Measurements from ENCODE around the gene DENND1A. TPM values are rescaled to one million over a fixed set of nuclear protein-coding genes. Genes with fewer than 3 reads are reported as not detected.

The DENND1A gene
- total and polyA plus RNA-seq, 4 donors, result 7.9 to 22.0 (median 13.9) TPM

GRCh38 chr9:123344192-123344949 lies 585.6 kb downstream of the DENND1A start:
- WGBS, result 95% methylated on average over 9 of the region's 9 CpGs
- H3K9ac ChIP-seq (ENCODE audit: low read depth in 1 of 2, low read length in 2 of 2), result no peak overlapping the region
- H3K9me3 ChIP-seq (ENCODE audit: control insufficient read depth in 4 of 4, low read length in 3 of 4), result no peaks in the 10 kb centered on the region
- H3K4me1 ChIP-seq (ENCODE audit: control insufficient read depth in 4 of 4, insufficient read depth in 4 of 4, low read length in 3 of 4), result no peaks in the 10 kb centered on the region
- TF ChIP-seq JUND (IDR thresholded peaks at IDR 0.05) (no peak), NR2F2 (IDR thresholded peaks at IDR 0.05) (no peak), FOXA1 (IDR thresholded peaks at IDR 0.05) (no peak), YY1 (IDR thresholded peaks at IDR 0.05) (no peak), SP1 (IDR thresholded peaks at IDR 0.05) (no peak), FOXA2 (IDR thresholded peaks at IDR 0.05) (no peak), RAD21 (IDR thresholded peaks at IDR 0.05) (no peak), ATF3 (IDR thresholded peaks at IDR 0.05) (no peak), TAF1 (conservative IDR thresholded peaks at IDR 0.05) (no peak), HNF4A (conservative IDR thresholded peaks at IDR 0.05) (no peak)
- TF ChIP-seq, protein P1, sequence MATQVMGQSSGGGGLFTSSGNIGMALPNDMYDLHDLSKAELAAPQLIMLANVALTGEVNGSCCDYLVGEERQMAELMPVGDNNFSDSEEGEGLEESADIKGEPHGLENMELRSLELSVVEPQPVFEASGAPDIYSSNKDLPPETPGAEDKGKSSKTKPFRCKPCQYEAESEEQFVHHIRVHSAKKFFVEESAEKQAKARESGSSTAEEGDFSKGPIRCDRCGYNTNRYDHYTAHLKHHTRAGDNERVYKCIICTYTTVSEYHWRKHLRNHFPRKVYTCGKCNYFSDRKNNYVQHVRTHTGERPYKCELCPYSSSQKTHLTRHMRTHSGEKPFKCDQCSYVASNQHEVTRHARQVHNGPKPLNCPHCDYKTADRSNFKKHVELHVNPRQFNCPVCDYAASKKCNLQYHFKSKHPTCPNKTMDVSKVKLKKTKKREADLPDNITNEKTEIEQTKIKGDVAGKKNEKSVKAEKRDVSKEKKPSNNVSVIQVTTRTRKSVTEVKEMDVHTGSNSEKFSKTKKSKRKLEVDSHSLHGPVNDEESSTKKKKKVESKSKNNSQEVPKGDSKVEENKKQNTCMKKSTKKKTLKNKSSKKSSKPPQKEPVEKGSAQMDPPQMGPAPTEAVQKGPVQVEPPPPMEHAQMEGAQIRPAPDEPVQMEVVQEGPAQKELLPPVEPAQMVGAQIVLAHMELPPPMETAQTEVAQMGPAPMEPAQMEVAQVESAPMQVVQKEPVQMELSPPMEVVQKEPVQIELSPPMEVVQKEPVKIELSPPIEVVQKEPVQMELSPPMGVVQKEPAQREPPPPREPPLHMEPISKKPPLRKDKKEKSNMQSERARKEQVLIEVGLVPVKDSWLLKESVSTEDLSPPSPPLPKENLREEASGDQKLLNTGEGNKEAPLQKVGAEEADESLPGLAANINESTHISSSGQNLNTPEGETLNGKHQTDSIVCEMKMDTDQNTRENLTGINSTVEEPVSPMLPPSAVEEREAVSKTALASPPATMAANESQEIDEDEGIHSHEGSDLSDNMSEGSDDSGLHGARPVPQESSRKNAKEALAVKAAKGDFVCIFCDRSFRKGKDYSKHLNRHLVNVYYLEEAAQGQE (IDR thresholded peaks at IDR 0.05), result no peak
- H3K27me3 ChIP-seq (ENCODE audit: control insufficient read depth in 4 of 4, insufficient read depth in 4 of 4, low read length in 3 of 4), result no peaks in the 10 kb centered on the region
- H3K27ac ChIP-seq (ENCODE audit: low read depth in 1 of 2, low read length in 2 of 2), result no peak overlapping the region
- no peak overlapping the region for H3K4me3 ChIP-seq (ENCODE audit: low read depth in 1 of 3, low read length in 3 of 3)
- no peaks in the 10 kb centered on the region for H3K36me3 ChIP-seq (ENCODE audit: control insufficient read depth in 4 of 4, insufficient read depth in 3 of 4, low read depth in 1 of 4, low read length in 3 of 4)
- DNase-seq (ENCODE audit: low spot score), result no peak

- no peak overlapping the region for H3K4me3 ChIP-seq (ENCODE audit: low read depth in 1 of 3, low read length in 3 of 3)
- DNase-seq (ENCODE audit: low spot score), result no peak
- TF ChIP-seq GABPA (IDR thresholded peaks at IDR 0.05 in 1 of 2, conservative IDR thresholded peaks at IDR 0.05 in 1 of 2) (no peak), YY1 (IDR thresholded peaks at IDR 0.05) (no peak), FOXA2 (IDR thresholded peaks at IDR 0.05) (no peak), NR2F2 (IDR thresholded peaks at IDR 0.05) (no peak), JUND (IDR thresholded peaks at IDR 0.05) (no peak), ATF3 (IDR thresholded peaks at IDR 0.05) (no peak)
- no peak overlapping the region for H3K27ac ChIP-seq (ENCODE audit: low read depth in 1 of 2, low read length in 2 of 2)
- no peaks in the 10 kb centered on the region for H3K27me3 ChIP-seq (ENCODE audit: control insufficient read depth in 4 of 4, insufficient read depth in 4 of 4, low read length in 3 of 4)
- 77% methylated on average over 13 of the region's 13 CpGs for WGBS
- no peaks in the 10 kb centered on the region for H3K4me1 ChIP-seq (ENCODE audit: control insufficient read depth in 4 of 4, insufficient read depth in 4 of 4, low read length in 3 of 4)
- H3K36me3 ChIP-seq (ENCODE audit: control insufficient read depth in 4 of 4, insufficient read depth in 3 of 4, low read depth in 1 of 4, low read length in 3 of 4), result no peaks in the 10 kb centered on the region
- no peaks in the 10 kb centered on the region for H3K9me3 ChIP-seq (ENCODE audit: control insufficient read depth in 4 of 4, low read length in 3 of 4)
- H3K9ac ChIP-seq (ENCODE audit: low read depth in 1 of 2, low read length in 2 of 2), result no peak overlapping the region
Observed at GRCh38 chr9:123343443-123344191, 586.3 kb downstream of the DENND1A start.

- Histone ChIP-seq H3K27ac (ENCODE audit: low read depth in 1 of 2, low read length in 2 of 2) (no peak overlapping the region), H3K4me1 (ENCODE audit: control insufficient read depth in 4 of 4, insufficient read depth in 4 of 4, low read length in 3 of 4) (no peaks in the 10 kb centered on the region), H3K27me3 (ENCODE audit: control insufficient read depth in 4 of 4, insufficient read depth in 4 of 4, low read length in 3 of 4) (no peaks in the 10 kb centered on the region), H3K9me3 (ENCODE audit: control insufficient read depth in 4 of 4, low read length in 3 of 4) (no peaks in the 10 kb centered on the region), H3K9ac (ENCODE audit: low read depth in 1 of 2, low read length in 2 of 2) (no peak overlapping the region), H3K36me3 (ENCODE audit: control insufficient read depth in 4 of 4, insufficient read depth in 3 of 4, low read depth in 1 of 4, low read length in 3 of 4) (no peaks in the 10 kb centered on the region), H3K4me3 (ENCODE audit: low read depth in 1 of 3, low read length in 3 of 3) (no peak overlapping the region)
- TF ChIP-seq ATF3 (IDR thresholded peaks at IDR 0.05), result no peak
- no peak for TF ChIP-seq HNF4A (conservative IDR thresholded peaks at IDR 0.05)
- TF ChIP-seq YY1 (IDR thresholded peaks at IDR 0.05), result no peak
- no peak for TF ChIP-seq FOXA1 (IDR thresholded peaks at IDR 0.05)
- TF ChIP-seq RAD21 (IDR thresholded peaks at IDR 0.05), result no peak
- TF ChIP-seq MAX (IDR thresholded peaks at IDR 0.05), result no peak
- TF ChIP-seq HNF4G (IDR thresholded peaks at IDR 0.05), result no peak
- TF ChIP-seq FOXA2 (IDR thresholded peaks at IDR 0.05), result no peak
- no peak for TF ChIP-seq EGR1 (IDR thresholded peaks at IDR 0.05; ENCODE audit: low read depth in 2 of 2)
- TF ChIP-seq GABPA (IDR thresholded peaks at IDR 0.05 in 1 of 2, conservative IDR thresholded peaks at IDR 0.05 in 1 of 2), result no peak
- TF ChIP-seq, protein P1 (IDR thresholded peaks at IDR 0.05), result no peak
- TF ChIP-seq TAF1 (conservative IDR thresholded peaks at IDR 0.05), result no peak
- DNase-seq (ENCODE audit: low spot score), result no peak
- WGBS, result 92% methylated on average over 5 of the region's 5 CpGs
Observed at GRCh38 chr9:123342247-123342646, 587.7 kb downstream of the DENND1A start.
